Keratinocyte (primary cell): ENCODE data around the gene ENGASE. TPM values are rescaled to one million over a fixed set of nuclear protein-coding genes. Genes with fewer than 3 reads are reported as not detected.

Experiments used
- DNase-seq: peaks from one replicate; pipeline ENCODE4 v3.0.0-alpha.2; 2011; ENCODE audit warnings: low read depth, missing footprints, low spot score
- FAIRE-seq: peaks from 2 replicates; lab custom pipeline; 2011; peaks lifted over from hg19 to GRCh38; lab: Jason Lieb, UNC
- H2AFZ ChIP-seq: 2 replicates; pipeline ENCODE4 v1.6.0; 2012; ENCODE audit warnings: low read length, control low read depth, inconsistent platforms; ENCODE audit not compliant: control insufficient read depth
- H3K27ac ChIP-seq: 2 replicates; pipeline ENCODE4 v1.5.1; 2011; ENCODE audit warnings: low read length; ENCODE audit not compliant: control insufficient read depth, insufficient read depth
- H3K27me3 ChIP-seq: 3 replicates; pipeline ENCODE4 v1.6.0; 2011; ENCODE audit warnings: low read length; ENCODE audit not compliant: control insufficient read depth, insufficient read depth; ENCODE audit errors: extremely low read depth
- H3K36me3 ChIP-seq, 2 experiments: 2 replicates in 1 of 2; 3 replicates in 1 of 2; pipeline ENCODE4 v1.5.1; 2011; ENCODE audit warnings: low read length in 2 of 2, mild to moderate bottlenecking in 1 of 2; ENCODE audit not compliant: control insufficient read depth in 2 of 2, insufficient read depth in 2 of 2; ENCODE audit errors: extremely low read depth in 1 of 2
- H3K4me1 ChIP-seq: 3 replicates; pipeline ENCODE4 v1.5.1; 2011; ENCODE audit warnings: low read length; ENCODE audit not compliant: control insufficient read depth, insufficient read depth; ENCODE audit errors: extremely low read depth
- H3K4me2 ChIP-seq: 3 replicates; pipeline ENCODE4 v1.6.0; 2011; ENCODE audit warnings: low read depth, low read length; ENCODE audit not compliant: control insufficient read depth, insufficient read depth; ENCODE audit errors: extremely low read depth
- H3K4me3 ChIP-seq, 3 experiments: fragments of 200-600 bp in 1 of 3; sonication (generic) in 1 of 3; 2 replicates in 2 of 3; 3 replicates in 1 of 3; pipeline ENCODE4 v1.5.1; 2011 to 2016; ENCODE audit warnings: low read length in 3 of 3, mild to moderate bottlenecking in 3 of 3, control low read depth in 2 of 3, inconsistent platforms in 1 of 3, low read depth in 1 of 3, mixed read lengths in 1 of 3, mixed run types in 1 of 3, moderate library complexity in 1 of 3; ENCODE audit not compliant: control insufficient read depth in 2 of 3, insufficient read depth in 2 of 3; ENCODE audit errors: extremely low read depth in 1 of 3
- H3K79me2 ChIP-seq: 2 replicates; pipeline ENCODE4 v1.6.0; 2012; ENCODE audit warnings: low read length; ENCODE audit not compliant: control insufficient read depth, insufficient read depth
- H3K9ac ChIP-seq: 3 replicates; pipeline ENCODE4 v1.6.0; 2011; ENCODE audit warnings: low read length; ENCODE audit not compliant: control insufficient read depth, insufficient read depth; ENCODE audit errors: extremely low read depth
- H3K9me1 ChIP-seq: 3 replicates; pipeline ENCODE4 v1.6.0; 2011; ENCODE audit warnings: low read length; ENCODE audit not compliant: control insufficient read depth, insufficient read depth; ENCODE audit errors: extremely low read depth
- H3K9me3 ChIP-seq: 2 replicates; pipeline ENCODE4 v1.5.1; 2012; ENCODE audit warnings: low read depth, low read length; ENCODE audit not compliant: control insufficient read depth
- H4K20me1 ChIP-seq: 3 replicates; pipeline ENCODE4 v1.6.0; 2011; ENCODE audit warnings: low read length; ENCODE audit not compliant: control insufficient read depth, insufficient read depth; ENCODE audit errors: extremely low read depth
- CTCF ChIP-seq, 3 experiments: IDR thresholded peaks in 1 of 3; conservative IDR thresholded peaks in 1 of 3; optimal IDR thresholded peaks in 1 of 3; 2 replicates in 2 of 3; 3 replicates in 1 of 3; pipeline versions ENCODE3 to v1.5.1; 2011; ENCODE audit warnings: low read length in 3 of 3, mild to moderate bottlenecking in 3 of 3, moderate library complexity in 2 of 3, control low read depth in 1 of 3, inconsistent platforms in 1 of 3; ENCODE audit not compliant: insufficient read depth in 2 of 3; ENCODE audit errors: extremely low read depth in 1 of 3
- EZH2 ChIP-seq: IDR thresholded peaks from one replicate; pipeline ENCODE4 v1.6.1; 2012; ENCODE audit warnings: inconsistent platforms, mild to moderate bottlenecking, low read length, moderate library complexity
- dilution Hi-C: fragments of 300-500 bp; cut with MboI; formaldehyde crosslinking; loops from one replicate; pipeline ENCODE4 v1.7.0; 2020; ENCODE audit warnings: low sequenced_read_pairs; ENCODE audit not compliant: extremely low pct_ligation_motif_present
- polyA plus RNA-seq, 5 experiments: library from polyadenylated mRNA; depleted of rRNA in 3 of 5; stranded (reverse) in 3 of 5; stranded (forward) in 1 of 5; unstranded in 1 of 5; fragments of >200 nt; gene quantifications; 1 replicate in 1 of 5; 2 replicates in 3 of 5; 3 replicates in 1 of 5; pipeline versions ENCODE4 v1.2.1 to v1.2.3, GENCODE V29; 2011 to 2012; ENCODE audit warnings: missing spikeins in 2 of 5, low read depth in 1 of 5, low replicate concordance in 1 of 5

The ENGASE gene
- polyA plus RNA-seq, 1 donor (not counting 4 experiments of a cell fraction or from before 2014, with no cell fraction given): 6.6 TPM

- dilution Hi-C loops: loop anchor here (5.0 kb wide), 1 partner anchor 36 kb away; no protein-coding TSS in a partner anchor
- FAIRE-seq: no peak
These were observed 36.5 kb downstream of the ENGASE start for GRCh38 chr17:79111097-79111496.

DNA sequence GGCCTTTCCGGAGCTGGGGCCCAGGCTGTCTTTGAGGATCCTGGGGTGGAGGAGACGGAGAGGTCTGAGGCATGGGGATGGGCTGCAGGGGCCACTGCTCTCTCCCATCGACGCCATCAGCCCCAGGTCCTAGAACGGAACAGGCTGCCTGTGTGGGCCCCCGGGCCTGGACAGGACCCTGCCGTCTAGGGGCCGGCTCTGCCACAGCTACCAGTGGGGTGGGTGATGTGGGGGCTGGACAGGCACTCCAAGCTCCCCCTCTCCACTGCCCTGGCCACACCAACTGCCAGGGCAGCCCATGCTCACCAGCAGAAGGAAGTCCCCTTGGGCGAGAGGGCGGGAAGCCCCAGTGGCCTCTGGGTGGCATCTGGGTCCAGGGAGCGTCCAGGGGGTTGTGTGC lies 37.8 kb downstream of the ENGASE start:
- dilution Hi-C loops: loop anchor here (5.0 kb wide), 1 partner anchor 35 kb away; no protein-coding TSS in a partner anchor
- no peak for TF ChIP-seq CTCF (optimal IDR thresholded peaks at IDR 0.05 in 1 of 3, IDR thresholded peaks at IDR 0.05 in 1 of 3, conservative IDR thresholded peaks at IDR 0.05 in 1 of 3; ENCODE audit: extremely low read depth in 1 of 3, insufficient read depth in 2 of 3, low read length in 3 of 3)
- no peak for TF ChIP-seq EZH2
- H3K9me3 ChIP-seq: no peaks in the 10 kb centered on the region
- no peaks in the 10 kb centered on the region for H3K79me2 ChIP-seq
- no peaks in the 10 kb centered on the region for H3K36me3 ChIP-seq
- no peak overlapping the region for H2AFZ ChIP-seq
- no peak overlapping the region for H3K4me3 ChIP-seq
- DNase-seq: no peak
- H3K27me3 ChIP-seq: peaks cover 91% of the 10 kb centered on the region
- FAIRE-seq: no peak
- no peak overlapping the region for H3K9ac ChIP-seq
- no peak overlapping the region for H3K27ac ChIP-seq
- H4K20me1 ChIP-seq: no peaks in the 10 kb centered on the region
- no peak overlapping the region for H3K4me2 ChIP-seq
- H3K4me1 ChIP-seq: no peaks in the 10 kb centered on the region
- no peaks in the 10 kb centered on the region for H3K9me1 ChIP-seq

More at GRCh38 chr17:79111097-79111496, 36.5 kb downstream of the ENGASE start:
- TF ChIP-seq CTCF (optimal IDR thresholded peaks at IDR 0.05 in 1 of 3, IDR thresholded peaks at IDR 0.05 in 1 of 3, conservative IDR thresholded peaks at IDR 0.05 in 1 of 3; ENCODE audit: extremely low read depth in 1 of 3, insufficient read depth in 2 of 3, low read length in 3 of 3): no peak
- TF ChIP-seq EZH2: no peak
- Histone ChIP-seq H3K27ac (no peak overlapping the region), H3K4me2 (no peak overlapping the region), H3K4me3 (no peak overlapping the region), H3K4me1 (no peaks in the 10 kb centered on the region), H3K9ac (no peak overlapping the region), H3K9me3 (no peaks in the 10 kb centered on the region), H3K79me2 (no peaks in the 10 kb centered on the region), H4K20me1 (no peaks in the 10 kb centered on the region), H3K9me1 (no peaks in the 10 kb centered on the region), H2AFZ (no peak overlapping the region), H3K36me3 (no peaks in the 10 kb centered on the region), H3K27me3 (peaks cover 84% of the 10 kb centered on the region)
- DNase-seq: no peak
